HG03045 (cell line): ENCODE measurements around the gene UFC1.

Experiments
- ATAC-seq: cut with Tn5 transposase; IDR thresholded peaks from one replicate; pipeline ENCODE4 v1.9.1; 2021; ENCODE audit warnings: mild to moderate bottlenecking, moderate library complexity; ENCODE audit not compliant: unreplicated experiment

The UFC1 gene

DNA sequence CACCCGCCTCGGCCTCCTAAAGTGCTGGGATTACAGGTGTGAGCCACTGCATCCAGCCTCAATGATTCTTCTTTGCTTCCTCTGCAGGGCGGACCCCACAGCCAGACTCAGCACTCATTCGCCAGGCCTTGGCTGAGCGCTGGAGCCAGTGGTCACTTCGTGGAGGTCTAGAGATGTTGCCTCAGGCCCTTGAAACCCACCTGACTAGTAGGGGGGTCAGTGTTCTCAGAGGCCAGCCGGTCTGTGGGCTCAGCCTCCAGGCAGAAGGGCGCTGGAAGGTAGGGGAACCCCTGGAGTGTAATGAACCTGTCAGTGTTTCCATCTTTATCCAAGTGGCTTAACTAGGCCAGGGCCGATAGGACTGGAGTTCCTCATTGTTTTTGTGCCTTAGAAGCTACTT, 15.1 kb downstream of the UFC1 start:
- no peak for ATAC-seq

- no peak for ATAC-seq
These were observed 17.4 kb downstream of the UFC1 start for GRCh38 chr1:161171191-161171590.

GRCh38 chr1:161171696-161172095, 17.9 kb downstream of the UFC1 start:
- ATAC-seq = no peak

DNA sequence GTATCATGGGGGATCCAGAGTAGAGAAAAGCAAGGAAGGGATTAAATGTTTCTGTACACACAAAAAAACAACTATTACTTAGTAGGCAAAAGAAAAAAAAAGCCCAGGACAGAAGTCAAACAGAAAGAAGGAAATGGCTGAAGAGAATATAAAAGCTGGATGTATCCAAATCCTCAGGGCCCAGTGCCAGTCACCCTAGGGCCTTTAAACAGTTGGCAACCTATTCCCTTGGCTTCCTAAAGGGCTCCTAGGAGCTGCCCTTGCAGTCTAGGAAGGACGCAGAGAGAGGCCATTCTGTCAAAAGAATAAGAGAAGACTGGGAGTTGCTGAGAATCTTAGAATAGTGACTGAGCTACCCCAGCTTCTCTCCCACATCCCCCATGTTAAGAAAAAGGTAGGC, 18.6 kb downstream of the UFC1 start:
- ATAC-seq = no peak

DNA sequence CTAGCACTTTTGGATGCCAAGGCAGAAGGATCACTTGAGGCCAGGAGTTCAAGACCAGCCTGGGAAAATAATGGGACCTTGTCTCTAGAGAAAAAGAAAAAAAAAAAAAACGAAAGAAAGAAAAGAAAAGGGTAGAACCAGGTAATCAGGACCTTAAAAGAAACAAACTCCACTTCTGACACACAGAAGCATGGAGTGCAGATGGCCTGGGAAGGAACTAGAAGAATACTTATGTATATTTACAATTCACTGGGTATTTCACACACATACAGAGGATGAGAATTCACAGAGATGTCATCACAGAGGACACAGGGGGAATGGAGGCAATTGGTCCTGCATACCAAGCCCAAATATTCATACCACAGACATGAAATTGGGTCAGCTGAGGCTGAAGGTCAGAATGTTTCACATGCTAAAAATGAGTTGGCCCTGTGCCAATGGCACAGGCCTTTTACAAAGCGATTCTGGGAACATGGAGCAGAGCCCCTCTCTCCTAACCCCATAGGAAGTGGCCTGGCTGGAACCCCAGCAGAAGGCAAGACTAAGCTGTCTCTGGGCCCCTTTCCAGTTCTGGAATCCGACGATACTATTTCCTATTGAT, 19.1 kb downstream of the UFC1 start:
- no peak for ATAC-seq

GRCh38 chr1:161173711-161174110, 19.9 kb downstream of the UFC1 start:
- no peak for ATAC-seq

DNA sequence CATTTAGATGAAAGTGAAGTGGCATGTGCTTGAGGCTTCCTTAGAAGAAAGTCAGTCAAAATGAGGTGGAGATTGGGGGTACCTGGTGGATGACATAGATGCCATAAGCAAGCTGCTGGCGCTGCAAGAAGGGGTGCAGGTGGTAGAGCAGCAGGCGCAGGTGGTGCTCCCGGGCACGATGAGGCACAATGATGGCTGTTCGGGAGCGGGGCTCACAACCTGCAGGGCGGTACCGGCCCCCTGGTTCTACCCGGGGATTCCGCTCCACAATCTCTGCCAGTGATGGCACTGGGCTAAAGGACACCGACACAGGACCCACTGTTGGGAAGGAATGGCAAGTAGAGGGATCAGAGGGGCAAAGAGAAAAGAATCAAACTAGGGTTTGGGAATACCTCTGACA, 21.1 kb downstream of the UFC1 start:
- ATAC-seq = no peak

GRCh38 chr1:161175771-161176453, 22.1 kb downstream of the UFC1 start:
- ATAC-seq = no peak

DNA sequence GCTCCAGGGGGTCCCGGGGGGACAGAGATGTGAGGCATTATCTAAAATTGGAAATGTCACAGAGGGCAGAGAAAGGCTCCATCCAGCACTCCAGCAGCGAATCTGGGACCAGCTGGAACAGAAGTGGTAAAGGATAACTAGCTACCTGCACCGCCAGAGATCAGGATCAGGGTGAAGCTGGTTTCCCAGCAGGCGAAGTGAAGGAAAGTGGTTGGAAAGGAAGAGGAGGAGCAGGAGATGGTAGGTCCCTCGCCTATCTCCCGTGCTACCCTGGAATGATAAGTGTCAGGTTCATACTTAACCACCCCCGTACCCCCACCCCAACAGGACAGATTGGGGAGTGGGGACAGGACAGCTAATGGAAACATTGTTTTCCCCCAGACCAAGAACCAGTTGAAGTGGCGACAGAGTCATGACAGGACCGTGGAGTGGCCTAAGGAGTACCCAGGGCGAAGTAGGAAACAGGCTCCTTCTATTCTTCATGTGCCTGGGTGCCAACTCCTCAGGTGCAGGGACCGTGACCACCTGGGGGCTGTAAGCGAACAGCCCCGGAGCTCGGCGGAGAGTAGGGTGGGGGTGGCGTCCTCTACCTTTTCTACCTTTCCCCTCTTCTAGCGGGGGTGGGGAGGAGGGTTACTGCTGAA, 22.8 kb downstream of the UFC1 start:
- ATAC-seq = no peak

GRCh38 chr1:161177112-161177935, 23.5 kb downstream of the UFC1 start, which contains the start of gene B4GALT3:
Gene B4GALT3 (minus strand): TSS chr1:161177507. CDS start chr1:161176060, 1,447 bp downstream.
- ATAC-seq = peak; percentile 87

DNA sequence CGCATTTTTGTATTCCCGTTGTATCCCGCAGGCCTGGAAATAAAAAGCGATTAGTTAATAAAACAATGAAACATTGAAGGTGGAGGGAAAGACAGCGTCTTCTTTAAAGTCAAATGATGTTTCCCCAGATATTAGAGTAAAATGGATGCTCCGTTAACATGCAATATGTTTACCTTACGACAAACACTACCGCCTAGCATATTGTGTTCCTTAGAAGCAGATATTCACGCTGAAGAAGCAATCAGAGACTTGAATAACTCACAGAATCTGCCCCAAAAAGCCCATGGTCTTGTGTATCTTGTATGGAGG, 24.1 kb downstream of the UFC1 start:
- no peak for ATAC-seq

GRCh38 chr1:161179698-161180097, 25.9 kb downstream of the UFC1 start:
- no peak for ATAC-seq

DNA sequence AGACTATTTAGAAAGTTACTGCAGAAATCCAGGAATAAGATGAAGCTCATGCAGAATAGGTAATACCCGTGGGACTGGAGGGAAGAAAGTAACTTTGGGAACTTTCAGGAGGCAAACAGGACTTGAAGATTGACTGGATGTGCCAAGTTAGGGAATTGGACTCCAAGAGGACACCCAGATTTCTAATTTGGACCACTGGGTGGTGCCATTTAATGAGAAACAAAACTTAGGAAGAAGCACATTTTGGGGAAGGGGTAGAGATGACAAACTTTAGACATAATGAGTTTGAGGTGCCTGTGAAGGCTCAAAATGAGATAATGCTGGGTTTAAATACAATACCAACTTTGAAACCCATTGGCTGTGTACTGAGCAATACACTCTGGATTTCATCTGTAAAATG, 26.9 kb downstream of the UFC1 start:
- no peak for ATAC-seq

DNA sequence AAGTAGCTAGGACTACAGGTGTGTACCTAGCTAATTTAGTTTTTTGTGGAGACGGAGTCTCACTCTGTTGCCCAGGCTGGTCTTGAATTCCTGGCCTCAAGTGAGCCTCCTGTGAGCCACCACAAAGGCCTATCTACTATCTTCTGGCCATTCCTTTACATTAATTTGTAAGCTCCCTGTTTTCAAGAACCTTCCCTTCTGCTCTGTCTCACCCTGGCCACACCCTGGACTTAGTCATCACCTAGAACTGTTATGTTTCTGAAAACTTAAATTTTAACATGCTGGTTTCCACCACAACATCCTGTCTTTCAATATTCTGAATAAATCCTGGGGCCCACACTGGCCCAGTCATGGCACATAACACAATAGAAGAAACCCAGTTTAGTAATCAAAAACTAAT, 28.4 kb downstream of the UFC1 start:
- peak; percentile 34 for ATAC-seq

GRCh38 chr1:161185282-161185682, 31.5 kb downstream of the UFC1 start:
- ATAC-seq = peak; percentile 73

DNA sequence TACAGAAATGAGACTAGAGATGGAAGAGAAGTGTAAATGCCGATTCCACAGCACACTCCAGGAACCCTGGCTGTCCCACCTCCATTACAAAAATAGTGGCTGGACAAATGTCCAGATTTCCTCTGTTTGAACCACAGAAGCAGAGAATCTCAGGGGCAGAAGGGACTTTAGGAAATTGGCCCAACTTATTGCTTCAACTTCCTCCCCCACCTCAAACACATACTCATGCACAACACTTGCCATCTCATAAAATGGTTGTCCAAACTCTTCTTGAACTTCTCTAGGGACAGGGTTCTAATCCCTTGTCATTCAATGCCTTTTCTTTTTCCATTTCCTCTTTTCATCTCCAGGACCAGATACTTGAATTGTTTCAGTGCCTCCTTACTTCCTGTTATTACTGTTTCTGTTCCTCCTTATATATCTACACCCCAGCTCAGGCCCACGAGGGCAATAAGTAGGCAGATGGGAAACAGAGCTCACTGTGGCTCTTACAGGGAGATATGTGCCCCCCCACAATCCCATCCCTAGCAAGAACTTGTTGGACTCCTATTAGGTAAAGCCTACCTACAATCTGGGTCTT, 32.0 kb downstream of the UFC1 start:
- peak; percentile 16 for ATAC-seq

DNA sequence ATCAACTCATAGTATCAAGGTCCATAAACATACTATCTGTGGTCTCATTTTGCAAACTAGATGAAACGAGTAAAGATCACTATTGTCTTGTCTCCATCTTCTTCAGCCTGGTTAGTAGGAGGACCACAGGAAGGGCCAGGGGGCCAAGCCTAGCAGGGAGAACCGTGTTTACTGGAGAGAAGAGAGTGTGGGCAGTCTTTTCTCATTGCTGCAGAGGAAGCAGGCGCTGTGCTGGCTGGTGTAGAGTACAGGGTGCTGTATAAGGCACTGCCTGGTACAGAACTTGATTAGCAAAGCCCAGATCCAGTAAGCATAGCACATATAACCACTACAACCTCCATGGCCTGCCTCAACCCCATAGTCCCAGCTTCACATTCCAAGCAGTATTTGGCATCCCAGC, 33.5 kb downstream of the UFC1 start:
- ATAC-seq = no peak

GRCh38 chr1:161188381-161188780, 34.6 kb downstream of the UFC1 start:
- no peak for ATAC-seq

DNA sequence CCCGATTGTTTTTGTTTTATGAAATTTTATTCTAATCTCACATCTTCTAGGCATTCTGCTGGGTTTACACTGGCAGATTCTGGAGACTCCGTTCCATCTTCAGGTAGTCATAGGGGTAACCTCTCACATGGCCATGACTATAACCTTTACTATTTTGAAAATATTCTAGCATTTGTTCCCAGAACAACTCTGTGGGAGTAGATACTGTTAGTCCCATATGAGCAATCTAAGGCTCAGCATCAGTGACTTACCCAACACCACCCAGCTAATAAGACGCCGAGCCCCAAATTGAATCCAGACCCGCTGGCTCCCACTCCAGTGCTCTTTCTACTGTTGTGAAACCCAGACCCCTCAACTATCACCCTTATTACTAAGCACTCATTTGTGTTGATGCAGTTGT, 35.3 kb downstream of the UFC1 start:
- no peak for ATAC-seq

DNA sequence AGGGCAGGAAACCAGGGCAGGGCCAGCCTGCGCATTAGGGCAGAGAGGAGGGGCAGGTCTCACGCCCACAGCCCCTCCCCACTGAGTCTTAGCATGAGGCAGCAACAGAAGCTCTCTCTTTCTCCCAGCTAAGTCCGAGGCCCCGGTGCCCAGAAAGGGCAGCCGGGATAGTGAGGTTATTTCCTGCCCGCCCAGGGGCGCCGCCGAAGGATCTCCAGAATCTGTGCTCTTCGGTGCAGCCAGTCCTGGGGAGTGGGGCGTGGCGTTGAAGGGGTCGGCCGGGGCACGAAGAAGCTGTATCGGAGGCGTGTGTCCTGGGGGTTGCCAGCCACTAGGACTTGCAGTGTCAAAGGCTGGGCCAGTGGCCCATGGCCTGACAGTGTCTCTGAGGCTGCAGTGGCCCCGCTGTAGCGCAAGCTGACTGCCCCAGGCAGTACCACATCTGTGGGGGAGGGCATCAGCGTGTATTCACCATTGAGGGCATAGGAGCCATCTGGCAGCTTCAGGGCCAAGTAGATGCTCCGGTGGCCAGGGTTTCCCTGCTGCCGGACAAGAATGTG, 37.3 kb downstream of the UFC1 start:
- ATAC-seq = no peak

DNA sequence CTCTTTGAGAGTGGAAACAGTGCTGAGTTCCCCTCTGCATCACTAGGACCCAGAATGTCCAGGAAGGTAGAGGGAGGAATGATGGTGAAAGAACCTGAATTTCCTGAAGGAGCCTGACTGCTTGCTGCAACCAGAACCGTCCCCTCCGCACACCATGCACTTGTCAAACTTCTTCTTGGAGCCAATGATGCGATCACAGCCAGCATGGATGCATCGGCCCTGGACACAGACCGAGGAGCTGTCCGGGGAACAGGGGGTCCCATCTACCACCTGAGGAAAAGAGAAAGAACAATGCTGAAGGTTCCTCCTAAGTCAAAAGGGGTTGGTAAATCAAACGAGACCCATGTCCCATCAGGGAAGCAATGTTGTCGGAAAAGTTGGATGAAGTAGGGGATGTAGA, 38.2 kb downstream of the UFC1 start:
- no peak for ATAC-seq
